GM23338 (cell line): Measurements from ENCODE around the gene FMO2. TPM values are rescaled to one million over a fixed set of nuclear protein-coding genes. Genes with fewer than 3 reads are reported as not detected.

Source experiments
- ATAC-seq: fragments of 200-7000 bp; cut with Tn5 transposase; 3 replicates; pipeline ENCODE4 v1.9.1; 2020
- DNase-seq: peaks from one replicate; pipeline ENCODE4 v3.0.0-alpha.2; 2015; ENCODE audit warnings: low spot score
- H2AFZ ChIP-seq: fragments of 200-600 bp; sonication (generic); 2 replicates; pipeline ENCODE4 v1.8.0; 2016; ENCODE audit warnings: antibody characterized with exemption, mild to moderate bottlenecking, moderate library complexity
- H3F3A ChIP-seq: fragments of 200-600 bp; sonication (generic); replicated peaks from 2 replicates; pipeline ENCODE4 v1.8.0; 2017; ENCODE audit warnings: antibody characterized with exemption, mixed run types, low read depth
- H3K27ac ChIP-seq: fragments of 200-600 bp; sonication (generic); 2 replicates; pipeline ENCODE4 v1.6.1; 2016; ENCODE audit warnings: low read depth
- H3K27me3 ChIP-seq: fragments of 200-600 bp; sonication (generic); 2 replicates; pipeline ENCODE4 v1.8.0; 2016; ENCODE audit warnings: mild to moderate bottlenecking, mixed run types, moderate library complexity; ENCODE audit not compliant: insufficient read depth
- H3K36me3 ChIP-seq: fragments of 200-600 bp; sonication (generic); 2 replicates; pipeline ENCODE4 v1.8.0; 2016; ENCODE audit warnings: mild to moderate bottlenecking; ENCODE audit not compliant: insufficient read depth
- H3K4me1 ChIP-seq: fragments of 200-600 bp; sonication (generic); 2 replicates; pipeline ENCODE4 v1.8.0; 2016; ENCODE audit warnings: mild to moderate bottlenecking, moderate library complexity; ENCODE audit not compliant: insufficient read depth
- H3K4me2 ChIP-seq: fragments of 200-600 bp; sonication (generic); 2 replicates; pipeline ENCODE4 v1.7.1; 2017; ENCODE audit warnings: mixed run types
- H3K4me3 ChIP-seq: fragments of 200-600 bp; sonication (generic); 2 replicates; pipeline ENCODE4 v1.6.1; 2016; ENCODE audit warnings: mixed run types
- H3K79me2 ChIP-seq: fragments of 200-600 bp; sonication (generic); replicated peaks from 2 replicates; pipeline ENCODE4 v1.8.0; 2017; ENCODE audit warnings: mild to moderate bottlenecking; ENCODE audit not compliant: insufficient read depth
- H3K9me2 ChIP-seq: fragments of 200-600 bp; sonication (generic); 2 replicates; pipeline ENCODE4 v1.8.0; 2017; ENCODE audit not compliant: insufficient read depth
- H4K20me1 ChIP-seq: fragments of 200-600 bp; sonication (generic); replicated peaks from 2 replicates; pipeline ENCODE4 v1.8.0; 2017; ENCODE audit warnings: mild to moderate bottlenecking; ENCODE audit not compliant: insufficient read depth
- H3K27ac Mint-ChIP-seq: 2 replicates; pipeline ENCODE4 v1.8.0; 2020; ENCODE audit warnings: inconsistent platforms, mild to moderate bottlenecking, moderate library complexity, mixed read lengths
- H3K27me3 Mint-ChIP-seq: 3 replicates; pipeline ENCODE4 v1.8.0; 2022; ENCODE audit warnings: low read depth, mild to moderate bottlenecking, moderate library complexity, mixed read lengths, inconsistent platforms; ENCODE audit not compliant: insufficient read depth, poor library complexity
- H3K36me3 Mint-ChIP-seq: 3 replicates; pipeline ENCODE4 v1.8.0; 2021; ENCODE audit warnings: low read depth, mild to moderate bottlenecking, inconsistent platforms, moderate library complexity, mixed read lengths
- H3K4me1 Mint-ChIP-seq: 3 replicates; pipeline ENCODE4 v1.8.0; 2020; ENCODE audit warnings: mild to moderate bottlenecking, inconsistent platforms, mixed read lengths
- H3K4me3 Mint-ChIP-seq: 3 replicates; pipeline ENCODE4 v1.8.0; 2021; ENCODE audit warnings: moderate library complexity, mild to moderate bottlenecking, inconsistent platforms, mixed read lengths
- H3K9me3 Mint-ChIP-seq: 3 replicates; pipeline ENCODE4 v1.8.0; 2020; ENCODE audit warnings: moderate library complexity, mild to moderate bottlenecking, inconsistent platforms, mixed read lengths
- CREB1 ChIP-seq: fragments of 250-450 bp; sonication (Bioruptor Pico); IDR thresholded peaks from 2 replicates; pipeline ENCODE4 v1.5.0; 2020; ENCODE audit warnings: low read depth, mild to moderate bottlenecking, moderate library complexity
- CTCF ChIP-seq, 2 experiments: fragments of 200-600 bp in 1 of 2; sonication (generic) in 1 of 2; conservative IDR thresholded peaks; 2 replicates each; pipeline versions ENCODE4 v1.5.1 to v1.6.1; 2016 to 2017; ENCODE audit warnings: antibody characterized with exemption in 2 of 2, low read depth in 2 of 2, mild to moderate bottlenecking in 2 of 2, moderate library complexity in 1 of 2
- ETS1 ChIP-seq: IDR thresholded peaks from 2 replicates; pipeline ENCODE4 v1.6.1; 2016; ENCODE audit warnings: antibody characterized with exemption
- EZH2 ChIP-seq: fragments of 200-600 bp; sonication (generic); IDR thresholded peaks from one replicate; pipeline ENCODE4 v1.8.0; 2017; ENCODE audit warnings: antibody characterized with exemption, mild to moderate bottlenecking, low read depth; ENCODE audit not compliant: unreplicated experiment
- EZH2phosphoT487 ChIP-seq: fragments of 200-600 bp; sonication (generic); IDR thresholded peaks from one replicate; pipeline ENCODE4 v1.8.1; 2018; ENCODE audit warnings: antibody characterized with exemption; ENCODE audit not compliant: unreplicated experiment
- JUNB ChIP-seq: IDR thresholded peaks from one replicate; pipeline ENCODE4 v1.6.1; 2016; ENCODE audit warnings: antibody characterized with exemption; ENCODE audit not compliant: unreplicated experiment
- POLR2AphosphoS5 ChIP-seq: IDR thresholded peaks from 2 replicates; pipeline ENCODE4 v1.6.1; 2016; ENCODE audit warnings: antibody characterized with exemption, low read depth
- STAT1 ChIP-seq: IDR thresholded peaks from one replicate; pipeline ENCODE4 v1.6.1; 2016; ENCODE audit warnings: antibody characterized with exemption; ENCODE audit not compliant: unreplicated experiment
- ZNF114 ChIP-seq: fragments of 250-450 bp; sonication (Bioruptor Pico); IDR thresholded peaks from 2 replicates; pipeline ENCODE4 v1.5.0; 2020; ENCODE audit warnings: mild to moderate bottlenecking, moderate library complexity
- ZNF331 ChIP-seq: fragments of 250-450 bp; sonication (Bioruptor Pico); IDR thresholded peaks from 2 replicates; pipeline ENCODE4 v1.5.0; 2020; ENCODE audit warnings: low read depth, mild to moderate bottlenecking, moderate library complexity
- ZNF462 ChIP-seq: fragments of 250-450 bp; sonication (Bioruptor Pico); IDR thresholded peaks from 2 replicates; pipeline ENCODE4 v1.5.0; 2020; ENCODE audit warnings: mild to moderate bottlenecking, moderate library complexity
- polyA plus RNA-seq: library from polyadenylated mRNA; unstranded; fragments of >200 nt; fragmentation: Nextera tagmentation; extraction: Ambion mirVana; gene quantifications from 2 replicates; pipeline ENCODE4 v1.2.1, GENCODE V29; 2016
- total RNA-seq: library from RNA; depleted of rRNA; stranded (reverse); fragments of >200 nt; shearing (Covaris generic); gene quantifications from 2 replicates; pipeline ENCODE4 v1.2.3, GENCODE V29; 2014
- TF ChIP-seq, protein P1 (sequence below): IDR thresholded peaks from one replicate; pipeline ENCODE4 v1.6.1; 2018; ENCODE audit warnings: antibody characterized with exemption; ENCODE audit not compliant: unreplicated experiment

Gene FMO2
- total and polyA plus RNA-seq, 2 experiments from 2014 or later, result 0.31 TPM; not detected in 1

GRCh38 chr1:171173069-171173468 is 12.0 kb upstream of the FMO2 start:
- Histone ChIP-seq H3K9me2 (peaks cover 6% of the 10 kb centered on the region; the same call in 1 of the 2 replicates), H3K4me2 (no peak overlapping the region), H3K79me2 (no peaks in the 10 kb centered on the region), H3F3A (no peaks in the 10 kb centered on the region), H4K20me1 (no peaks in the 10 kb centered on the region), H3K4me1 (no peaks in the 10 kb centered on the region; the same call in 1 of the 2 replicates), H3K27ac (no peak overlapping the region), H3K4me3 (no peak overlapping the region), H3K36me3 (no peaks in the 10 kb centered on the region), H3K27me3 (no peaks in the 10 kb centered on the region), H2AFZ (no peak overlapping the region)
- Mint-ChIP-seq H3K36me3 (peaks cover 2% of the 10 kb centered on the region; the same call in 2 of the 3 replicates), H3K9me3 (peaks cover 8% of the 10 kb centered on the region; the same call in 2 of the 3 replicates), H3K4me1 (no peaks in the 10 kb centered on the region), H3K27me3 (no peaks in the 10 kb centered on the region), H3K4me3 (no peak overlapping the region), H3K27ac (no peak overlapping the region)
- DNase-seq (no peak), ATAC-seq (no peak)
- TF ChIP-seq ETS1, result no peak
- TF ChIP-seq, protein P1, sequence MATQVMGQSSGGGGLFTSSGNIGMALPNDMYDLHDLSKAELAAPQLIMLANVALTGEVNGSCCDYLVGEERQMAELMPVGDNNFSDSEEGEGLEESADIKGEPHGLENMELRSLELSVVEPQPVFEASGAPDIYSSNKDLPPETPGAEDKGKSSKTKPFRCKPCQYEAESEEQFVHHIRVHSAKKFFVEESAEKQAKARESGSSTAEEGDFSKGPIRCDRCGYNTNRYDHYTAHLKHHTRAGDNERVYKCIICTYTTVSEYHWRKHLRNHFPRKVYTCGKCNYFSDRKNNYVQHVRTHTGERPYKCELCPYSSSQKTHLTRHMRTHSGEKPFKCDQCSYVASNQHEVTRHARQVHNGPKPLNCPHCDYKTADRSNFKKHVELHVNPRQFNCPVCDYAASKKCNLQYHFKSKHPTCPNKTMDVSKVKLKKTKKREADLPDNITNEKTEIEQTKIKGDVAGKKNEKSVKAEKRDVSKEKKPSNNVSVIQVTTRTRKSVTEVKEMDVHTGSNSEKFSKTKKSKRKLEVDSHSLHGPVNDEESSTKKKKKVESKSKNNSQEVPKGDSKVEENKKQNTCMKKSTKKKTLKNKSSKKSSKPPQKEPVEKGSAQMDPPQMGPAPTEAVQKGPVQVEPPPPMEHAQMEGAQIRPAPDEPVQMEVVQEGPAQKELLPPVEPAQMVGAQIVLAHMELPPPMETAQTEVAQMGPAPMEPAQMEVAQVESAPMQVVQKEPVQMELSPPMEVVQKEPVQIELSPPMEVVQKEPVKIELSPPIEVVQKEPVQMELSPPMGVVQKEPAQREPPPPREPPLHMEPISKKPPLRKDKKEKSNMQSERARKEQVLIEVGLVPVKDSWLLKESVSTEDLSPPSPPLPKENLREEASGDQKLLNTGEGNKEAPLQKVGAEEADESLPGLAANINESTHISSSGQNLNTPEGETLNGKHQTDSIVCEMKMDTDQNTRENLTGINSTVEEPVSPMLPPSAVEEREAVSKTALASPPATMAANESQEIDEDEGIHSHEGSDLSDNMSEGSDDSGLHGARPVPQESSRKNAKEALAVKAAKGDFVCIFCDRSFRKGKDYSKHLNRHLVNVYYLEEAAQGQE, result no peak
- no peak for TF ChIP-seq ZNF331 (CRISPR knock-in tag)
- no peak for TF ChIP-seq ZNF114 (CRISPR knock-in tag)
- no peak for TF ChIP-seq ZNF462 (CRISPR knock-in tag)
- no peak for TF ChIP-seq EZH2
- TF ChIP-seq CTCF (conservative IDR thresholded peaks at IDR 0.05; ENCODE audit: low read depth in 2 of 2), result no peak
- no peak for TF ChIP-seq JUNB
- no peak for TF ChIP-seq CREB1
- TF ChIP-seq EZH2phosphoT487, result no peak
- TF ChIP-seq POLR2AphosphoS5, result no peak
- no peak for TF ChIP-seq STAT1
